Panc1 (cell line): ENCODE data around the gene TRABD2A. TPM values are rescaled to one million over a fixed set of nuclear protein-coding genes. Genes with fewer than 3 reads are reported as not detected.

ENCODE experiments used
- ATAC-seq: fragments of 200-7000 bp; cut with Tn5 transposase; 2 replicates; pipeline ENCODE4 v1.9.1; 2020; ENCODE audit warnings: mild to moderate bottlenecking, moderate library complexity
- BruUV-seq: library from RNA; stranded (reverse); fragments of 400-500 nt; replicated peaks from 2 replicates; lab custom pipeline; 2021; lab: Mats Ljungman, UMichigan
- CTCF ChIA-PET: fragments of 300-600 bp; sonication (Branson Sonifier 250); formaldehyde crosslinking; loops from one replicate; lab custom pipeline; 2022; ENCODE audit warnings: antibody characterized with exemption; lab: Charles Lee
- POLR2A ChIA-PET: fragments of 300-600 bp; sonication (Branson Sonifier 250); formaldehyde crosslinking; loops from one replicate; lab custom pipeline; 2022; ENCODE audit warnings: antibody characterized with exemption; lab: Charles Lee
- DNase-seq: peaks from one replicate; pipeline ENCODE4 v3.0.0-alpha.2; 2010; ENCODE audit warnings: low read depth, low spot score
- H3K27ac ChIP-seq: 2 replicates; pipeline ENCODE4 v1.5.1; 2011; ENCODE audit warnings: mild to moderate bottlenecking, low read length, inconsistent platforms
- H3K27me3 ChIP-seq: fragments of 200-500 bp; sonication (Bioruptor generic); 2 replicates; pipeline ENCODE4 v1.6.0; 2014; ENCODE audit warnings: low read length, inconsistent platforms; ENCODE audit not compliant: control insufficient read depth, insufficient read depth
- H3K36me3 ChIP-seq: fragments of 200-500 bp; sonication (Bioruptor generic); 2 replicates; pipeline ENCODE4 v1.5.1; 2014; ENCODE audit warnings: inconsistent platforms, mild to moderate bottlenecking, low read length, moderate library complexity; ENCODE audit not compliant: control insufficient read depth, insufficient read depth
- H3K4me1 ChIP-seq: 2 replicates; pipeline ENCODE4 v1.5.1; 2011; ENCODE audit warnings: inconsistent platforms, mild to moderate bottlenecking, low read length, moderate library complexity; ENCODE audit not compliant: control insufficient read depth, insufficient read depth
- H3K4me3 ChIP-seq, 2 experiments: 2 replicates each; pipeline ENCODE4 v1.5.1; 2011 to 2012; ENCODE audit warnings: low read depth in 2 of 2, low read length in 2 of 2, mild to moderate bottlenecking in 2 of 2, inconsistent platforms in 1 of 2, moderate library complexity in 1 of 2
- H3K9me3 ChIP-seq: fragments of 200-500 bp; sonication (Bioruptor generic); 2 replicates; pipeline ENCODE4 v1.5.1; 2014; ENCODE audit warnings: low read depth, mild to moderate bottlenecking, inconsistent platforms, low read length, moderate library complexity; ENCODE audit not compliant: control insufficient read depth, insufficient read depth
- POLR2AphosphoS5 ChIP-seq: IDR thresholded peaks from 2 replicates; pipeline ENCODE4 v1.6.1; 2012; ENCODE audit warnings: mild to moderate bottlenecking, low read depth, low read length, moderate library complexity
- SIN3A ChIP-seq: IDR thresholded peaks from 2 replicates; pipeline ENCODE4 v1.6.1; 2012; ENCODE audit warnings: low read depth, mild to moderate bottlenecking, low read length, moderate library complexity, borderline replicate concordance; ENCODE audit not compliant: insufficient read depth
- TCF7L2 ChIP-seq: IDR thresholded peaks from 2 replicates; pipeline ENCODE4 v1.6.1; 2011; ENCODE audit warnings: mild to moderate bottlenecking, low read depth, low read length, inconsistent platforms
- in situ Hi-C: cut with HindIII; loops from 2 replicates; pipeline ENCODE4 v1.10.0; 2016; ENCODE audit warnings: low sequenced_read_pairs, low pct_unique_long_range_greater_than_20kb
- intact Hi-C: fragments of 100-400 bp; cut with micrococcal nuclease; formaldehyde crosslinking; loops from one replicate; pipeline ENCODE4 v1.10.0; 2022; ENCODE audit not compliant: unreplicated experiment
- total RNA-seq: library from RNA; stranded (reverse); gene quantifications from one replicate; pipeline ENCODE4 v1.2.1, GENCODE V29; 2021; ENCODE audit not compliant: unreplicated experiment
- TF ChIP-seq, protein P1 (sequence below): fragments of 450-650 bp; IDR thresholded peaks from 2 replicates; pipeline ENCODE4 v1.5.1; 2017; ENCODE audit warnings: mild to moderate bottlenecking
- TF ChIP-seq, protein P2 (sequence below), 2 experiments: IDR thresholded peaks; 2 replicates each; pipeline ENCODE4 v1.6.1; 2011 to 2012; ENCODE audit warnings: low read depth in 2 of 2, control low read depth in 1 of 2, low read length in 1 of 2, mild to moderate bottlenecking in 1 of 2, moderate library complexity in 1 of 2; ENCODE audit not compliant: insufficient read depth in 1 of 2

Gene TRABD2A
- total RNA-seq, 1 experiment from 2014 or later, result 1.7 TPM

DNA sequence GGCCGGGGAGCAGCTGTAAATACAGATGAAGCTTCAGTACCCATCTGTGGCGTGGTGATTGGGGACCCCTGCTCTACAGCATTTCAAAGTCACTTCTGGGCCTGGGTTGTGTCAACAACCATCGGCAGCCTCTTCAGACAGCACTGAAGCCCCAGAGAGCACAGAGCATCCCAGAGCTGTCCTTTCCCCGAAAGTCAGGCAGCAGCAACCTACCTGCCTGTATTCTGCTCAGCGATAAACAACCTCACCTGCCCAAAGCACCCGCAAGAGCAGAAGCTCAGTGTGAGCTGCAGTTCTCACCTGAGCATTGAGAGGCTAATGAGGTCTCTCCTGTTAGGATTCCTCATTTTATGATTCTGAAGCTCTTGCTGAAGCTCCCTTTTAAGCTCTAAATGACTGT lies 19.3 kb downstream of the TRABD2A start:
- no peaks in the 10 kb centered on the region for H3K9me3 ChIP-seq
- CTCF ChIA-PET, result no interaction called here
- DNase-seq, result no peak
- BruUV-seq, result no TSS peak
- in situ Hi-C loops, result no loop called here
- no peak overlapping the region for H3K4me3 ChIP-seq
- H3K27me3 ChIP-seq, result peaks cover 4% of the 10 kb centered on the region; the same call in 1 of the 2 replicates
- TF ChIP-seq TCF7L2, result no peak
- intact Hi-C loops, result loop anchor here (10.0 kb wide), 1 partner anchor 207 kb away; no protein-coding TSS in a partner anchor
- no peaks in the 10 kb centered on the region for H3K4me1 ChIP-seq
- ATAC-seq, result no peak
- H3K36me3 ChIP-seq, result no peaks in the 10 kb centered on the region
- POLR2A ChIA-PET, result no interaction called here
- H3K27ac ChIP-seq, result no peak overlapping the region

GRCh38 chr2:84858937-84859336 lies 21.9 kb downstream of the TRABD2A start:
- no peak overlapping the region for H3K4me3 ChIP-seq
- H3K9me3 ChIP-seq, result no peaks in the 10 kb centered on the region
- DNase-seq (no peak), ATAC-seq (no peak)
- ChIA-PET POLR2A (no interaction called here), CTCF (interaction anchor here (0.6 kb wide), 1 partner anchor 440 kb away, joined by 8 read pairs; no protein-coding TSS in a partner anchor)
- no peak overlapping the region for H3K27ac ChIP-seq
- H3K27me3 ChIP-seq, result no peaks in the 10 kb centered on the region
- H3K4me1 ChIP-seq, result no peaks in the 10 kb centered on the region
- in situ Hi-C loops (no loop called here), intact Hi-C loops (no loop called here)
- TF ChIP-seq, protein P1, sequence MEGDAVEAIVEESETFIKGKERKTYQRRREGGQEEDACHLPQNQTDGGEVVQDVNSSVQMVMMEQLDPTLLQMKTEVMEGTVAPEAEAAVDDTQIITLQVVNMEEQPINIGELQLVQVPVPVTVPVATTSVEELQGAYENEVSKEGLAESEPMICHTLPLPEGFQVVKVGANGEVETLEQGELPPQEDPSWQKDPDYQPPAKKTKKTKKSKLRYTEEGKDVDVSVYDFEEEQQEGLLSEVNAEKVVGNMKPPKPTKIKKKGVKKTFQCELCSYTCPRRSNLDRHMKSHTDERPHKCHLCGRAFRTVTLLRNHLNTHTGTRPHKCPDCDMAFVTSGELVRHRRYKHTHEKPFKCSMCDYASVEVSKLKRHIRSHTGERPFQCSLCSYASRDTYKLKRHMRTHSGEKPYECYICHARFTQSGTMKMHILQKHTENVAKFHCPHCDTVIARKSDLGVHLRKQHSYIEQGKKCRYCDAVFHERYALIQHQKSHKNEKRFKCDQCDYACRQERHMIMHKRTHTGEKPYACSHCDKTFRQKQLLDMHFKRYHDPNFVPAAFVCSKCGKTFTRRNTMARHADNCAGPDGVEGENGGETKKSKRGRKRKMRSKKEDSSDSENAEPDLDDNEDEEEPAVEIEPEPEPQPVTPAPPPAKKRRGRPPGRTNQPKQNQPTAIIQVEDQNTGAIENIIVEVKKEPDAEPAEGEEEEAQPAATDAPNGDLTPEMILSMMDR, result no peak
- TF ChIP-seq SIN3A, result no peak
- no peak for TF ChIP-seq TCF7L2
- TF ChIP-seq, protein P2, sequence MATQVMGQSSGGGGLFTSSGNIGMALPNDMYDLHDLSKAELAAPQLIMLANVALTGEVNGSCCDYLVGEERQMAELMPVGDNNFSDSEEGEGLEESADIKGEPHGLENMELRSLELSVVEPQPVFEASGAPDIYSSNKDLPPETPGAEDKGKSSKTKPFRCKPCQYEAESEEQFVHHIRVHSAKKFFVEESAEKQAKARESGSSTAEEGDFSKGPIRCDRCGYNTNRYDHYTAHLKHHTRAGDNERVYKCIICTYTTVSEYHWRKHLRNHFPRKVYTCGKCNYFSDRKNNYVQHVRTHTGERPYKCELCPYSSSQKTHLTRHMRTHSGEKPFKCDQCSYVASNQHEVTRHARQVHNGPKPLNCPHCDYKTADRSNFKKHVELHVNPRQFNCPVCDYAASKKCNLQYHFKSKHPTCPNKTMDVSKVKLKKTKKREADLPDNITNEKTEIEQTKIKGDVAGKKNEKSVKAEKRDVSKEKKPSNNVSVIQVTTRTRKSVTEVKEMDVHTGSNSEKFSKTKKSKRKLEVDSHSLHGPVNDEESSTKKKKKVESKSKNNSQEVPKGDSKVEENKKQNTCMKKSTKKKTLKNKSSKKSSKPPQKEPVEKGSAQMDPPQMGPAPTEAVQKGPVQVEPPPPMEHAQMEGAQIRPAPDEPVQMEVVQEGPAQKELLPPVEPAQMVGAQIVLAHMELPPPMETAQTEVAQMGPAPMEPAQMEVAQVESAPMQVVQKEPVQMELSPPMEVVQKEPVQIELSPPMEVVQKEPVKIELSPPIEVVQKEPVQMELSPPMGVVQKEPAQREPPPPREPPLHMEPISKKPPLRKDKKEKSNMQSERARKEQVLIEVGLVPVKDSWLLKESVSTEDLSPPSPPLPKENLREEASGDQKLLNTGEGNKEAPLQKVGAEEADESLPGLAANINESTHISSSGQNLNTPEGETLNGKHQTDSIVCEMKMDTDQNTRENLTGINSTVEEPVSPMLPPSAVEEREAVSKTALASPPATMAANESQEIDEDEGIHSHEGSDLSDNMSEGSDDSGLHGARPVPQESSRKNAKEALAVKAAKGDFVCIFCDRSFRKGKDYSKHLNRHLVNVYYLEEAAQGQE (IDR thresholded peaks at IDR 0.05; ENCODE audit: insufficient read depth in 1 of 2, low read depth in 2 of 2, low read length in 1 of 2), result no peak
- no peak for TF ChIP-seq POLR2AphosphoS5
- no peaks in the 10 kb centered on the region for H3K36me3 ChIP-seq
- no TSS peak for BruUV-seq

DNA sequence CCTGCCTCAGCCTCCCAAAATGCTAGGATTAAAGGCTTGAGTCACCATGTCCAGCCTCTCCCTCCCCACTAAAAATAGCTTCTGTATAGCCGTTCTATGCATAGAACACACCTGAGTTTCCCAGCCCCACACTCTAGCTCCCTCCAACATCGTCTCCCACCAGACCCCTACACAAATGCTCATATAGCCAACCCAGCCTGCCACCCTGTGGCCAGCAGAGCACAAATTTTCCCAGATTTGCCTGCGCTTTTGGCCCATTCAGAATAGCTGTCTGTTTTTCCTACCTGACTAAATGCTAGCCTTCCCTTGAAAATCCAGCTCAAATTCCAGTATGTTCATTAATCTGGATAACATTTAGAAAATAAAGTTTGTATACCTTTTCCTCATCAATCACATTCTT lies 22.8 kb downstream of the TRABD2A start:
- no peak for DNase-seq
- no peaks in the 10 kb centered on the region for H3K4me1 ChIP-seq
- no peaks in the 10 kb centered on the region for H3K36me3 ChIP-seq
- in situ Hi-C loops (no loop called here), intact Hi-C loops (no loop called here)
- BruUV-seq, result no TSS peak
- POLR2A ChIA-PET, result no interaction called here
- no peak overlapping the region for H3K27ac ChIP-seq
- no peaks in the 10 kb centered on the region for H3K27me3 ChIP-seq
- TF ChIP-seq SIN3A (no peak), POLR2AphosphoS5 (no peak)
- TF ChIP-seq, protein P1, result peak; percentile 28; the same call in 1 of the 2 replicates
- CTCF ChIA-PET, result no interaction called here
- H3K4me3 ChIP-seq, result no peak overlapping the region
- H3K9me3 ChIP-seq, result no peaks in the 10 kb centered on the region
- no peak for ATAC-seq
